ENCODE data around the gene DNAI2.

- TF ChIP-seq CTCF (IDR thresholded peaks at IDR 0.05) (no peak), POLR2A (IDR thresholded peaks at IDR 0.05) (no peak)
Measured at GRCh38 chr17:74280093-74280513, 6.1 kb downstream of the DNAI2 start.
